Measurements from ENCODE around the gene CABCOCO1. TPM values are rescaled to one million over a fixed set of nuclear protein-coding genes. Genes with fewer than 3 reads are reported as not detected.

CABCOCO1 gene
- total RNA-seq, 2 experiments from 2014 or later = not detected

- CTCF ChIA-PET = no interaction called here
- Mint-ChIP-seq H3K27ac (no peak overlapping the region), H3K4me1 (peaks cover 4% of the 10 kb centered on the region), H3K36me3 (ENCODE audit: low read depth) (no peaks in the 10 kb centered on the region), H3K4me3 (no peak overlapping the region), H3K27me3 (no peaks in the 10 kb centered on the region), H3K9me3 (no peaks in the 10 kb centered on the region)
- POLR2A ChIA-PET = no interaction called here
- DNase-seq = no peak
These were observed 112.4 kb downstream of the CABCOCO1 start for GRCh38 chr10:61775111-61775510.

DNA sequence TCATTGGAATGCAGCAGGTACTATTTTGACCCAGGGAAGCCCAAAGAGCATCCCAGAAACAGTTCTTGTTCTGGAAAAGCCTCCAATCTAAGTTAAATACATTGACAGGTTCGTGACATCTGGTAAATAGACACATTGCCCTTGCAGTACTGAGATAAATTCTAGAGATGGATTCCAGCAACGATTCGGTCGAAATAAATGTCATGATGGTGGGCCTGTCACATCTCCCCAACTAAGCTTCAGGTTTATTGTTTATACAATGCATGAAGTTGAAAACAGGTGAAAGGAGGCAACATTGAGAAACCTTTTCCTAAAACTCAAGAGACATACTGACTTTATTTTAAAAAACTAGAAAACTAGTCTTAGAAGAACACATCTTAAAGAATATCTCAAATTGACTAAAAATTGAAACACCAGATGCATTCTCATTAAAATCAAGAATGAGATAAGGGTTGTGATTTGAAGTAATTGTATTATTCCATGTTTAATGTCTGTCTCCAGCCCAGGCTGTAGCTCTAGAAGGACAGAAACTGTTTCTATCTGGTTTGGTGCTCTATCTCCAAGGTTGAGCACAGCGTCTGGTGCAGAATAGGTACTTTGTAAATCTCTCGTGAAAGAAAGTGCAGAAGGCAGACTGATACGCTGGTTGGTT is 114.0 kb downstream of the CABCOCO1 start:
- Mint-ChIP-seq H3K9me3 (no peaks in the 10 kb centered on the region), H3K36me3 (ENCODE audit: low read depth) (no peaks in the 10 kb centered on the region), H3K27ac (no peak overlapping the region), H3K4me3 (no peak overlapping the region), H3K27me3 (no peaks in the 10 kb centered on the region), H3K4me1 (peaks cover 19% of the 10 kb centered on the region)
- DNase-seq = no peak
- CTCF ChIA-PET = no interaction called here
- POLR2A ChIA-PET = no interaction called here

- H3K36me3 Mint-ChIP-seq (ENCODE audit: low read depth) = peaks cover 2% of the 10 kb centered on the region
- H3K27ac Mint-ChIP-seq = no peak overlapping the region
- peaks cover 6% of the 10 kb centered on the region for H3K9me3 Mint-ChIP-seq
- POLR2A ChIA-PET = no interaction called here
- H3K27me3 Mint-ChIP-seq = no peaks in the 10 kb centered on the region
- peaks cover 28% of the 10 kb centered on the region for H3K4me1 Mint-ChIP-seq
- CTCF ChIA-PET = interaction anchor here (1.0 kb wide), 1 partner anchor 9 kb away, joined by 4 read pairs; no protein-coding TSS in a partner anchor
- no peak overlapping the region for H3K4me3 Mint-ChIP-seq
- DNase-seq = no peak
These were observed 115.4 kb downstream of the CABCOCO1 start for GRCh38 chr10:61778137-61778536.

DNA sequence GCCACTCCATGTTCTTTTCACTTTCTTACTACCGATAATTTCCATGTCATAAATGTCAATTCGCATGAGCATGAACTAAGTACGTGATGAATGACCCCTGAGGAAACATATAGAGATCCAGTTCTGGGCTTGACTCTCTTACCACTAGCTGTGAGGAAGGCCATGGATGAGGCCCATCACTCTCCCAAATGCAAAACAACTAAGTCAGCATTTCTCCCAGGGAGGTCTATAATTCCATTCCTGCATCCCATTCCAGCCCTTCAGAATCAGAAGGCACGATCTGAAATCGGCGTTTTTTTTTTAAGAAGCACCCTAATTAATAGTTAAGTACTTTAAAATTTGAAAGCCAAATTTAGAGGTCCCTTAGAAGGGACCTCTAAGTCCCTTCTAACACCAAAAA is 116.5 kb downstream of the CABCOCO1 start:
- ChIA-PET POLR2A (no interaction called here), CTCF (no interaction called here)
- Mint-ChIP-seq H3K36me3 (ENCODE audit: low read depth) (peaks cover 2% of the 10 kb centered on the region), H3K27ac (no peak overlapping the region), H3K9me3 (peaks cover 6% of the 10 kb centered on the region), H3K27me3 (no peaks in the 10 kb centered on the region), H3K4me1 (peaks cover 36% of the 10 kb centered on the region), H3K4me3 (no peak overlapping the region)
- no peak for DNase-seq

- H3K27me3 Mint-ChIP-seq = no peaks in the 10 kb centered on the region
- peaks cover 8% of the 10 kb centered on the region for H3K9me3 Mint-ChIP-seq
- CTCF ChIA-PET = no interaction called here
- peak overlapping the region; percentile 14 for H3K27ac Mint-ChIP-seq
- no peak overlapping the region for H3K4me3 Mint-ChIP-seq
- POLR2A ChIA-PET = no interaction called here
- H3K36me3 Mint-ChIP-seq (ENCODE audit: low read depth) = peaks cover 4% of the 10 kb centered on the region
- DNase-seq = no peak
- H3K4me1 Mint-ChIP-seq = peaks cover 45% of the 10 kb centered on the region
These were observed 117.4 kb downstream of the CABCOCO1 start for GRCh38 chr10:61779950-61780659.

- DNase-seq = no peak
- Mint-ChIP-seq H3K4me1 (peaks cover 51% of the 10 kb centered on the region), H3K27me3 (no peaks in the 10 kb centered on the region), H3K27ac (no peak overlapping the region), H3K4me3 (no peak overlapping the region), H3K9me3 (peaks cover 8% of the 10 kb centered on the region), H3K36me3 (ENCODE audit: low read depth) (peaks cover 4% of the 10 kb centered on the region)
- ChIA-PET CTCF (interaction anchor here (1.0 kb wide), 1 partner anchor 17 kb away, joined by 3 read pairs; no protein-coding TSS in a partner anchor), POLR2A (no interaction called here)
These were observed 118.0 kb downstream of the CABCOCO1 start for GRCh38 chr10:61780732-61781131.

GRCh38 chr10:61781969-61782403 is 119.3 kb downstream of the CABCOCO1 start:
- H3K4me3 Mint-ChIP-seq = no peak overlapping the region
- no peak for DNase-seq
- no peaks in the 10 kb centered on the region for H3K27me3 Mint-ChIP-seq
- no peak overlapping the region for H3K27ac Mint-ChIP-seq
- CTCF ChIA-PET = no interaction called here
- peaks cover 8% of the 10 kb centered on the region for H3K9me3 Mint-ChIP-seq
- POLR2A ChIA-PET = no interaction called here
- H3K36me3 Mint-ChIP-seq (ENCODE audit: low read depth) = peaks cover 4% of the 10 kb centered on the region
- H3K4me1 Mint-ChIP-seq = peaks cover 63% of the 10 kb centered on the region

DNA sequence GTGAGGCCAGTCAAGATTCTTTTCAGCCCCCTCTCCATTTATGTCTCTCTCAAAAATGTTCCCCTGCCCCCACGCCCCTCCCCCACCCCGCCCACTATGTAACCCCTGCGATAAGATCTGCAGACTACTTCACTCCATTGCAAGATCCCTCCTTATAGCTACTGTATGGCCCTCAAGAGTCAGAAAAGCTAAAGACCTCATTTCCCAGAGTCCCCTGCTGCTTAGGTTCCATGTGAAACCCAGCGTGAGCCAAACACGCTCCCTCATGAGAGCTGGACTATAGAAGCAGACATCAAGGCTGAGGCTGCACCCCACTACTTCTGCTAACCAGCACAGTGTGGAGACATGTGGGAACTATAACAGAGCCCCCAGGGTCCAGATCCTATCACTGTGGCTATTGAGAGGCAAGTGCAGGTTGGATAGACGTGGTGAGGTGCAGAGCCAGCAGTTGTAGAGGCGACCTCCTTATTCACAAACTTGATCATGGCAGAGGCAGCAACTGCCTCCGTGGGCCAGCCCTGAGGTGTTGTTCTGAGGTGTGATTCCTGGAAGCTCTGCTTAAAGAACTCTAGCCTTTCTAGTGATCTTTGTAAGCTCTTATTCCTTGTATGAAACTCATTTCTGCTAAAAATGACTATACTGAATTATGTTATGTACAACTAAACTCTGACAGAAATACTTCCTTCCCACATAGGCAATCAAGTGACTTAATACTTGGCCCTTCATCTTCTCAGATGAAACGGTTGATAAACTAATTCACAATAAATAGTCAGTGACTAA is 121.8 kb downstream of the CABCOCO1 start:
- POLR2A ChIA-PET = no interaction called here
- CTCF ChIA-PET = interaction anchor here (1.0 to 1.7 kb wide), 6 partner anchors 16 to 34 kb away, joined by 3 to 5 read pairs (median 4); no protein-coding TSS in a partner anchor

DNA sequence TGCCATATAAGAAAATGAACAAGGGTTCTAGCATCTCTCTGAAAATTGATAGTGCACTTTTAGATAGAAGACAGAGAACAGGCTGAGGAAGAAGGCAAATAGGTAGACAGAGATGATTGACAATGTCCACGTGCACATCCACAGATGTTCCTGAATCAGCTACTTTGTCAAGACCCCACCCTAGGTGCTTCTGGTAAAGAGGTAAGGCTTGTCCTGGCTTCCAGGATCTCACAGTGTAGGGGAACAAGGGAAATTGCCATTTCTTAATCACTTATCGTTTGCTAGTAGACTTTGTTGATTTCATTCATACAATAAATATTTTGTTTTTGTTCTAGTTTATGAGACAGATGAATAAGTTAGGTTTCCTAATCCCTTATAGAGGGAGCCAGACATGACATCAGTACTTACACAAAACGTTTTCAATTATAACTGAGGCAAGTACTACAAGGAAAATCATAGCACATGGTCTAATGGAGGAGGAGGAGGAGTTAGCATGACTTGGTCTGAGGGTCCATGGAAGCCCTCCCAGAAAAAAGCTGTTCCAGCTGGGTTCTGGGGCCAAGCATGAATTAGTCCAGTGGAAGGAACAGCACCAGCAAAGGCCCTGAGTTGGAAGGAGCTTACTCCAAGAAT is 122.9 kb downstream of the CABCOCO1 start:
- ChIA-PET CTCF (interaction anchor here (1.2 to 1.7 kb wide), 2 partner anchors 20 to 28 kb away, joined by 4 read pairs; no protein-coding TSS in a partner anchor), POLR2A (interaction anchor here (0.5 kb wide), 1 partner anchor 255 kb away, joined by 6 read pairs; no protein-coding TSS in a partner anchor)
- Mint-ChIP-seq H3K4me3 (no peak overlapping the region), H3K36me3 (ENCODE audit: low read depth) (peaks cover 4% of the 10 kb centered on the region), H3K27me3 (no peaks in the 10 kb centered on the region), H3K27ac (peak overlapping the region; percentile 37), H3K4me1 (peaks cover 61% of the 10 kb centered on the region), H3K9me3 (peaks cover 8% of the 10 kb centered on the region)
- DNase-seq = no peak

More for the DNA sequence above, 121.8 kb downstream of the CABCOCO1 start:
- Mint-ChIP-seq H3K9me3 (peaks cover 8% of the 10 kb centered on the region), H3K4me3 (no peak overlapping the region), H3K4me1 (peaks cover 69% of the 10 kb centered on the region), H3K36me3 (ENCODE audit: low read depth) (peaks cover 4% of the 10 kb centered on the region), H3K27me3 (no peaks in the 10 kb centered on the region), H3K27ac (peak overlapping the region; percentile 61)
- DNase-seq = no peak

DNA sequence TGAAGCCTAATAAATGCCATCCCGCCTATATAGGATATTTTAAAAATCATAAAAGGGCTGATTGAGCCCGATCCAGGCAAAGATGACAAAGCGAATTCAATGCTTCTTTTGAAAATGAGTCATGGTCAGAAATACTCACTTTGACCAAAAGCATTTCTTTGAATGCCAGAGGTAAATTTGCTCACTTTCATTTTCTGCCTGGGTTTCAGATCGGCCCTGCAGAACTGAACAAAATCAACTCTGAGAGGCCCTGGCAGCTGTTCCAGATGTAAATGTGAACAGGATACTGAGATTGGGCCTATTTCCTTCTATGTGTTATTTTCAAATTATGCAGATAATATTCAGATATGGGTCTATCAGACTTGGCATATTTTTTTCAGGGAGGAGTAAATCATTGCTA is 124.0 kb downstream of the CABCOCO1 start:
- ChIA-PET POLR2A (no interaction called here), CTCF (interaction anchor here (1.2 to 1.7 kb wide), 2 partner anchors 19 to 29 kb away, joined by 4 read pairs; no protein-coding TSS in a partner anchor)
- peaks cover 51% of the 10 kb centered on the region for H3K4me1 Mint-ChIP-seq

DNA sequence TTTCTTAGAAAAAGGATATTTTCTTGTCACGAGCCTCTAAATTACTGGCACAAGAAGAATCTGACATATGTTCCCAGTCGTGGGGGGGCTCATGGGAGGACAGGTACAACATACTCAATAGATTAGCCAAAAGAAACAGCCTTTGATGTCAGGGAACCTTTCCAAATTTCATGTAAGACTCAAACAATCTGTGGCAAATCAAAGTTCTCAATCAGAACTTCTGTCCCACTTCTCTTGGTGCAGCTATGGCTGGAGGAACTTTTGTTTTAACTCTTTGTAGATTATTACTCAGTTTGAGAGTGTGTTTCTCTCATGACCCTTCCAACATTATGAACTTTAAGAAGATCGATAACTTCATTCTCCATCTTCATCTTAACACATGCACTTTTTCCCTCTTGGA is 124.4 kb downstream of the CABCOCO1 start:
- CTCF ChIA-PET = interaction anchor here (0.7 kb wide), 1 partner anchor 15 kb away, joined by 3 read pairs; no protein-coding TSS in a partner anchor
- peaks cover 47% of the 10 kb centered on the region for H3K4me1 Mint-ChIP-seq

More for the DNA sequence above, 124.0 kb downstream of the CABCOCO1 start:
- peak overlapping the region; percentile 50 for H3K27ac Mint-ChIP-seq
- no peak overlapping the region for H3K4me3 Mint-ChIP-seq
- peaks cover 4% of the 10 kb centered on the region for H3K36me3 Mint-ChIP-seq (ENCODE audit: low read depth)
- DNase-seq = no peak
- H3K9me3 Mint-ChIP-seq = peaks cover 8% of the 10 kb centered on the region
- no peaks in the 10 kb centered on the region for H3K27me3 Mint-ChIP-seq

GRCh38 chr10:61789031-61789430 is 126.3 kb downstream of the CABCOCO1 start:
- Mint-ChIP-seq H3K36me3 (ENCODE audit: low read depth) (peaks cover 2% of the 10 kb centered on the region), H3K4me3 (no peak overlapping the region), H3K27me3 (no peaks in the 10 kb centered on the region), H3K27ac (no peak overlapping the region), H3K4me1 (peaks cover 38% of the 10 kb centered on the region), H3K9me3 (peaks cover 2% of the 10 kb centered on the region)
- ChIA-PET POLR2A (no interaction called here), CTCF (no interaction called here)
- no peak for DNase-seq

More for the DNA sequence above, 124.4 kb downstream of the CABCOCO1 start:
- Mint-ChIP-seq H3K36me3 (ENCODE audit: low read depth) (peaks cover 2% of the 10 kb centered on the region), H3K27me3 (no peaks in the 10 kb centered on the region), H3K4me3 (no peak overlapping the region), H3K9me3 (peaks cover 7% of the 10 kb centered on the region), H3K27ac (peak overlapping the region; percentile 50)
- DNase-seq = no peak
- POLR2A ChIA-PET = no interaction called here
